Thymus (tissue), 11 donors: ENCODE measurements around the gene GRID2. TPM values are rescaled to one million over a fixed set of nuclear protein-coding genes. Genes with fewer than 3 reads are reported as not detected.

Source experiments
- DNase-seq, 9 donors: peaks; one replicate each; pipeline ENCODE4 v3.0.0-alpha.2; 2013; ENCODE audit warnings: low spot score in 9 of 9, low read depth in 6 of 9, missing footprints in 1 of 9
- H3K27ac ChIP-seq, 2 donors: one replicate each; pipeline ENCODE4 v1.5.1; 2013; ENCODE audit warnings: control low read depth in 1 of 2, low read depth in 1 of 2, low read length in 1 of 2, mild to moderate bottlenecking in 1 of 2, moderate library complexity in 1 of 2
- H3K27me3 ChIP-seq, 2 donors: one replicate each; pipeline ENCODE4 v1.5.1; 2013; ENCODE audit warnings: low read length in 1 of 2; ENCODE audit not compliant: control insufficient read depth in 2 of 2, insufficient read depth in 1 of 2
- H3K36me3 ChIP-seq, 2 donors: one replicate each; pipeline ENCODE4 v1.5.1; 2013; ENCODE audit warnings: low read length in 1 of 2, mild to moderate bottlenecking in 1 of 2, moderate library complexity in 1 of 2; ENCODE audit not compliant: control insufficient read depth in 2 of 2, insufficient read depth in 2 of 2
- H3K4me1 ChIP-seq, 2 donors: one replicate each; pipeline ENCODE4 v1.5.1; 2013; ENCODE audit warnings: low read length in 2 of 2; ENCODE audit not compliant: control insufficient read depth in 2 of 2, insufficient read depth in 2 of 2
- H3K4me3 ChIP-seq, 2 donors: one replicate each; pipeline ENCODE4 v1.5.1; 2013; ENCODE audit warnings: low read length in 2 of 2, control low read depth in 1 of 2, mild to moderate bottlenecking in 1 of 2
- H3K9me3 ChIP-seq, 2 donors: one replicate each; pipeline ENCODE4 v1.5.1; 2013; ENCODE audit warnings: low read length in 1 of 2, mild to moderate bottlenecking in 1 of 2; ENCODE audit not compliant: control insufficient read depth in 2 of 2, insufficient read depth in 1 of 2
- WGBS: extraction: QIAGEN DNeasy Blood & Tissue Kit; methylation state at CpG from one replicate; pipeline ENCODE4 v1.1.7; 2013; 5-methylcytosine and 5-hydroxymethylcytosine counted together
- polyA plus RNA-seq: library from polyadenylated mRNA; stranded (reverse); fragments of 200-250 nt; gene quantifications from one replicate; pipeline ENCODE4 v1.2.3, GENCODE V29; 2013
- total RNA-seq: library from RNA; stranded (reverse); fragments of 120-200 nt; gene quantifications from one replicate; pipeline ENCODE4 v1.2.4, GENCODE V29; 2013
- donor health status: healthy.

GRID2 gene
- total and polyA plus RNA-seq, 2 donors: 0.05 to 0.09 TPM

- H3K4me3 ChIP-seq: no peak overlapping the region
- no peaks in the 10 kb centered on the region for H3K4me1 ChIP-seq
- H3K27me3 ChIP-seq: no peaks in the 10 kb centered on the region
- H3K27ac ChIP-seq: no peak overlapping the region
- H3K36me3 ChIP-seq: no peaks in the 10 kb centered on the region
- H3K9me3 ChIP-seq: no peaks in the 10 kb centered on the region
- WGBS: 94% methylated on average over 4 of the region's 4 CpGs
- no peak for DNase-seq
Observed at GRCh38 chr4:93317057-93317456, 1013.3 kb downstream of the GRID2 start.

- 93% methylated on average over 1 of the region's 1 CpG for WGBS
- no peak for DNase-seq
- Histone ChIP-seq H3K4me1 (no peaks in the 10 kb centered on the region), H3K27me3 (no peaks in the 10 kb centered on the region), H3K4me3 (no peak overlapping the region), H3K9me3 (no peaks in the 10 kb centered on the region), H3K36me3 (no peaks in the 10 kb centered on the region), H3K27ac (no peak overlapping the region)
Observed at GRCh38 chr4:93317561-93317960, 1013.8 kb downstream of the GRID2 start.

- no peak overlapping the region for H3K27ac ChIP-seq
- H3K4me1 ChIP-seq: no peaks in the 10 kb centered on the region
- H3K9me3 ChIP-seq: no peaks in the 10 kb centered on the region
- no peaks in the 10 kb centered on the region for H3K27me3 ChIP-seq
- no peak for DNase-seq
- H3K4me3 ChIP-seq: no peak overlapping the region
- 88% methylated on average over 1 of the region's 1 CpG for WGBS
- no peaks in the 10 kb centered on the region for H3K36me3 ChIP-seq
Observed at GRCh38 chr4:93319041-93319440, 1015.3 kb downstream of the GRID2 start.

- H3K4me3 ChIP-seq: no peak overlapping the region
- H3K36me3 ChIP-seq: no peaks in the 10 kb centered on the region
- no peaks in the 10 kb centered on the region for H3K9me3 ChIP-seq
- H3K27me3 ChIP-seq: no peaks in the 10 kb centered on the region
- H3K4me1 ChIP-seq: no peaks in the 10 kb centered on the region
- no peak overlapping the region for H3K27ac ChIP-seq
- no peak for DNase-seq
Observed at GRCh38 chr4:93320356-93320755, 1016.6 kb downstream of the GRID2 start.

GRCh38 chr4:93327346-93327745, 1023.6 kb downstream of the GRID2 start:
- no peak for DNase-seq
- no peaks in the 10 kb centered on the region for H3K9me3 ChIP-seq
- H3K27me3 ChIP-seq: no peaks in the 10 kb centered on the region
- H3K36me3 ChIP-seq: no peaks in the 10 kb centered on the region
- no peak overlapping the region for H3K4me3 ChIP-seq
- no peak overlapping the region for H3K27ac ChIP-seq
- no peaks in the 10 kb centered on the region for H3K4me1 ChIP-seq

- Histone ChIP-seq H3K36me3 (no peaks in the 10 kb centered on the region), H3K4me1 (no peaks in the 10 kb centered on the region), H3K4me3 (no peak overlapping the region), H3K27me3 (no peaks in the 10 kb centered on the region), H3K9me3 (no peaks in the 10 kb centered on the region), H3K27ac (no peak overlapping the region)
- DNase-seq: no peak
- 90% methylated on average over 3 of the region's 3 CpGs for WGBS
Observed at GRCh38 chr4:93334003-93334402, 1030.2 kb downstream of the GRID2 start.

- H3K9me3 ChIP-seq: no peaks in the 10 kb centered on the region
- 96% methylated on average over 3 of the region's 3 CpGs for WGBS
- no peak for DNase-seq
- no peaks in the 10 kb centered on the region for H3K4me1 ChIP-seq
- H3K27ac ChIP-seq: no peak overlapping the region
- H3K27me3 ChIP-seq: no peaks in the 10 kb centered on the region
- H3K36me3 ChIP-seq: no peaks in the 10 kb centered on the region
- H3K4me3 ChIP-seq: no peak overlapping the region
Observed at GRCh38 chr4:93337196-93337595, 1033.4 kb downstream of the GRID2 start.

- 96% methylated on average over 2 of the region's 2 CpGs for WGBS
Observed at GRCh38 chr4:93342738-93343137, 1039.0 kb downstream of the GRID2 start.

GRCh38 chr4:93346840-93347239, 1043.1 kb downstream of the GRID2 start:
- no peak for DNase-seq
- Histone ChIP-seq H3K27me3 (no peaks in the 10 kb centered on the region), H3K27ac (no peak overlapping the region), H3K4me1 (no peaks in the 10 kb centered on the region), H3K36me3 (no peaks in the 10 kb centered on the region), H3K9me3 (no peaks in the 10 kb centered on the region), H3K4me3 (no peak overlapping the region)
- 98% methylated on average over 4 of the region's 4 CpGs for WGBS

More at GRCh38 chr4:93342738-93343137, 1039.0 kb downstream of the GRID2 start:
- Histone ChIP-seq H3K4me3 (no peak overlapping the region), H3K27ac (no peak overlapping the region), H3K36me3 (no peaks in the 10 kb centered on the region), H3K4me1 (no peaks in the 10 kb centered on the region), H3K9me3 (no peaks in the 10 kb centered on the region), H3K27me3 (no peaks in the 10 kb centered on the region)
- DNase-seq: no peak

- H3K27me3 ChIP-seq: no peaks in the 10 kb centered on the region
- H3K4me3 ChIP-seq: no peak overlapping the region
- no peak for DNase-seq
- H3K36me3 ChIP-seq: no peaks in the 10 kb centered on the region
- WGBS: 95% methylated on average over 3 of the region's 3 CpGs
- no peaks in the 10 kb centered on the region for H3K9me3 ChIP-seq
- H3K4me1 ChIP-seq: no peaks in the 10 kb centered on the region
- no peak overlapping the region for H3K27ac ChIP-seq
Observed at GRCh38 chr4:93348896-93349295, 1045.1 kb downstream of the GRID2 start.
